ENCODE results near the gene BST1. TPM values are rescaled to one million over a fixed set of nuclear protein-coding genes. Genes with fewer than 3 reads are reported as not detected.

The BST1 gene
- total and polyA plus RNA-seq, 2 of the 8 experiments (the other 6 are each of a cell fraction or from before 2014, with no cell fraction given) = 0.52 to 0.54 TPM

GRCh38 chr4:15703439-15703838, 574 bp downstream of the BST1 start:
- H3K23ac ChIP-seq (ENCODE audit: insufficient read length) = no peak overlapping the region

More at GRCh38 chr4:15703439-15703838, 574 bp downstream of the BST1 start:
- H2BK12ac ChIP-seq (ENCODE audit: low read depth, low read length) = 0 out of 2 replicates have a peak overlapping the region, but pooled peaks have one; percentile 17
- H4K91ac ChIP-seq (replicated peaks; ENCODE audit: insufficient read length, low read length) = no peak overlapping the region
- H3K4me1 ChIP-seq (replicated peaks in 1 of 4; ENCODE audit: control insufficient read depth in 3 of 4, insufficient read depth in 4 of 4, low read length in 3 of 4) = peaks cover 0 to 3% (median 0%) of the 10 kb centered on the region in 4 experiments; a peak in 1 of 7 replicates
- H3K27ac ChIP-seq (ENCODE audit: low read depth, low read length) = no peak overlapping the region
- DNase-seq (ENCODE audit: low read depth in 1 of 2, low spot score in 2 of 2) (no peak), FAIRE-seq (no peak)
- H2AK5ac ChIP-seq (ENCODE audit: low read depth, low read length) = peak overlapping the region; percentile 24; the same call in 1 of the 2 replicates
- no peak for TF ChIP-seq NRF1 (IDR thresholded peaks at IDR 0.05; ENCODE audit: low read depth, low read length)
- no peak for TF ChIP-seq TCF12 (IDR thresholded peaks at IDR 0.05; ENCODE audit: low read depth, low read length)
- TF ChIP-seq BCL11A (IDR thresholded peaks at IDR 0.05; ENCODE audit: low read depth in 2 of 2, low read length in 2 of 2) = no peak
- TF ChIP-seq RXRA (IDR thresholded peaks at IDR 0.05; ENCODE audit: insufficient read depth, low read depth, low read length) = no peak
- no peak for TF ChIP-seq RBBP5 (IDR thresholded peaks at IDR 0.05; ENCODE audit: borderline replicate concordance, low read depth, low read length)
- TF ChIP-seq SRF (IDR thresholded peaks at IDR 0.05; ENCODE audit: low read depth, low read length) = no peak
- no peak for TF ChIP-seq KDM5A (IDR thresholded peaks at IDR 0.05; ENCODE audit: low read length)
- TF ChIP-seq SP4 (IDR thresholded peaks at IDR 0.05; ENCODE audit: low read length) = no peak
- TF ChIP-seq TEAD4 (IDR thresholded peaks at IDR 0.05; ENCODE audit: low read depth, low read length) = no peak
- TF ChIP-seq EZH2 (IDR thresholded peaks at IDR 0.05; ENCODE audit: low read depth, low read length, severe bottlenecking) = no peak
- no peak for TF ChIP-seq EGR1 (IDR thresholded peaks at IDR 0.05; ENCODE audit: borderline replicate concordance, low read depth, low read length)
- no peak for TF ChIP-seq KDM4A (IDR thresholded peaks at IDR 0.05; ENCODE audit: low read depth, low read length, severe bottlenecking)
- no peak for TF ChIP-seq MAFK (IDR thresholded peaks at IDR 0.05; ENCODE audit: low read depth, low read length)
- H2BK20ac ChIP-seq (ENCODE audit: low read length) = no peak overlapping the region
- no peaks in the 10 kb centered on the region for H4K20me1 ChIP-seq (replicated peaks in 1 of 2; ENCODE audit: control insufficient read depth in 1 of 2, insufficient read depth in 2 of 2, low read length in 2 of 2)
- H2AFZ ChIP-seq (ENCODE audit: low read length) = no peak overlapping the region
- no peaks in the 10 kb centered on the region for H3K79me2 ChIP-seq (ENCODE audit: control insufficient read depth in 1 of 2, insufficient read depth in 2 of 2, low read length in 2 of 2)
- H3K4ac ChIP-seq (replicated peaks; ENCODE audit: insufficient read length, low read depth, low read length) = no peak overlapping the region
- ChIA-PET CTCF (ENCODE audit: partially characterized antibody) (no interaction called here), POLR2A (ENCODE audit: partially characterized antibody) (interaction anchor here (1.1 to 1.3 kb wide), 2 partner anchors 10 to 22 kb away, joined by 4 to 8 read pairs; partner anchors contain the start of gene FAM200B)
- H3K18ac ChIP-seq (ENCODE audit: extremely low read depth, low read length) = no peak overlapping the region
- H3K4me2 ChIP-seq (ENCODE audit: insufficient read depth in 1 of 2, low read depth in 2 of 2, low read length in 2 of 2) = peak overlapping the region in 1 of 2 experiments; percentile 86; a peak in 2 of 4 replicates
- H3K56ac ChIP-seq (replicated peaks; ENCODE audit: insufficient read length, low read depth, low read length) = no peak overlapping the region
- H3K27me3 ChIP-seq (replicated peaks in 1 of 4; ENCODE audit: control insufficient read depth in 3 of 4, extremely low read depth in 1 of 4, insufficient read depth in 3 of 4, low read length in 3 of 4) = no peaks in the 10 kb centered on the region; a peak in 1 of 7 replicates
- 86% methylated on average over 11 of the region's 11 CpGs; no CpG with 5 or more reads in 1 of the 2 experiments for WGBS, 2 experiments (ENCODE audit: extremely low coverage in 1 of 2, insufficient coverage in 1 of 2, insufficient read length in 1 of 2, insufficient replicate concordance in 2 of 2, low coverage in 1 of 2, low lambda C conversion rate in 2 of 2, missing lambda C conversion rate in 1 of 2)
- H3K23me2 ChIP-seq (ENCODE audit: low read depth, low read length) = peaks cover 5% of the 10 kb centered on the region; the same call in 1 of the 2 replicates
- H3K9me3 ChIP-seq (ENCODE audit: insufficient read depth in 2 of 2, low read depth in 1 of 2, low read length in 1 of 2) = no peaks in the 10 kb centered on the region; a peak in 1 of 4 replicates
- H2BK5ac ChIP-seq (ENCODE audit: low read depth, low read length) = no peak overlapping the region
- no peak overlapping the region for H2BK15ac ChIP-seq (ENCODE audit: low read length)
- H3K36me3 ChIP-seq (ENCODE audit: control insufficient read depth in 2 of 4, insufficient read depth in 4 of 4, low read length in 3 of 4) = no peaks in the 10 kb centered on the region
- H3K9ac ChIP-seq (replicated peaks in 1 of 4; ENCODE audit: extremely low read depth in 1 of 4, low read depth in 3 of 4, low read length in 3 of 4) = no peak overlapping the region
- H4K5ac ChIP-seq (ENCODE audit: insufficient read length, low read depth, low read length) = no peak overlapping the region
- H3K4me3 ChIP-seq (ENCODE audit: extremely low read depth in 1 of 4, insufficient read depth in 2 of 4, low read depth in 3 of 4, low read length in 4 of 4) = peak overlapping the region in 2 of 4 experiments; percentile 35 to 56; a peak in 2 of 8 replicates
- no peaks in the 10 kb centered on the region for H3K79me1 ChIP-seq (ENCODE audit: low read depth, low read length)
- H4K8ac ChIP-seq (ENCODE audit: extremely low read depth, insufficient read depth, low read length) = peak overlapping the region; percentile 39; the same call in 1 of the 2 replicates
- no peak overlapping the region for H2BK120ac ChIP-seq (replicated peaks; ENCODE audit: low read depth, low read length)
- H3K14ac ChIP-seq (ENCODE audit: insufficient read length) = no peak overlapping the region
